Activated CD4-positive, alpha-beta T cell treated with anti-CD3 and anti-CD28 coated beads, Interleukin-2, amount 10 ng/mL, durations not matched to agents 7 days and 5 days (primary cell): ENCODE results near the gene RBFOX2. TPM values are rescaled to one million over a fixed set of nuclear protein-coding genes. Genes with fewer than 3 reads are reported as not detected.
"Not testable (repeated sequence)": the region's sequence is repeated elsewhere in the genome, so short reads cannot be mapped to it uniquely, and the experiment has no call there.

ENCODE experiments used
- CTCF ChIA-PET: fragments of 350-600 bp; sonication (Branson Sonifier 250); formaldehyde crosslinking; loops from one replicate; lab custom pipeline; 2021; ENCODE audit warnings: antibody characterized with exemption; lab: Charles Lee
- POLR2A ChIA-PET: fragments of 350-600 bp; sonication (Branson Sonifier 250); formaldehyde crosslinking; loops from one replicate; lab custom pipeline; 2021; ENCODE audit warnings: antibody characterized with exemption; lab: Charles Lee
- DNase-seq: peaks from one replicate; pipeline ENCODE4 v3.0.0-alpha.2; 2020
- H3K27ac Mint-ChIP-seq: one replicate; pipeline ENCODE4 v1.8.0; 2021; ENCODE audit warnings: mild to moderate bottlenecking, moderate library complexity, mixed read lengths
- H3K27me3 Mint-ChIP-seq: one replicate; pipeline ENCODE4 v1.8.0; 2021; ENCODE audit warnings: mixed read lengths
- H3K36me3 Mint-ChIP-seq: one replicate; pipeline ENCODE4 v1.8.0; 2021; ENCODE audit warnings: low read depth, mixed read lengths
- H3K4me1 Mint-ChIP-seq: one replicate; pipeline ENCODE4 v1.8.0; 2021; ENCODE audit warnings: mixed read lengths
- H3K4me3 Mint-ChIP-seq: one replicate; pipeline ENCODE4 v1.8.0; 2021; ENCODE audit warnings: mild to moderate bottlenecking, moderate library complexity, mixed read lengths
- H3K9me3 Mint-ChIP-seq: one replicate; pipeline ENCODE4 v1.8.0; 2021; ENCODE audit warnings: mixed read lengths
- total RNA-seq, 2 experiments: library from RNA; stranded (reverse); gene quantifications; one replicate each; pipeline ENCODE4 v1.2.3, GENCODE V29; 2021

RBFOX2 gene
- total RNA-seq, 2 experiments from 2014 or later = 0.77 to 0.99 TPM

GRCh38 chr22:35998748-35999147, 29.9 kb downstream of the RBFOX2 start:
- peaks cover 2% of the 10 kb centered on the region for H3K27me3 Mint-ChIP-seq
- H3K4me1 Mint-ChIP-seq = no peaks in the 10 kb centered on the region
- no peaks in the 10 kb centered on the region for H3K36me3 Mint-ChIP-seq
- no peak for DNase-seq
- no peak overlapping the region for H3K27ac Mint-ChIP-seq
- ChIA-PET POLR2A (no interaction called here), CTCF (interaction anchor here (0.9 to 1.8 kb wide), 2 partner anchors 9 to 67 kb away, joined by 4 to 5 read pairs; no protein-coding TSS in a partner anchor)
- H3K4me3 Mint-ChIP-seq = no peak overlapping the region
- H3K9me3 Mint-ChIP-seq = no peaks in the 10 kb centered on the region

GRCh38 chr22:35997438-35997837, 31.2 kb downstream of the RBFOX2 start:
- CTCF ChIA-PET = no interaction called here
- no peaks in the 10 kb centered on the region for H3K36me3 Mint-ChIP-seq
- no peak for DNase-seq
- H3K27me3 Mint-ChIP-seq = peaks cover 6% of the 10 kb centered on the region
- no peaks in the 10 kb centered on the region for H3K4me1 Mint-ChIP-seq
- POLR2A ChIA-PET = no interaction called here
- H3K9me3 Mint-ChIP-seq = no peaks in the 10 kb centered on the region
- no peak overlapping the region for H3K4me3 Mint-ChIP-seq
- no peak overlapping the region for H3K27ac Mint-ChIP-seq

GRCh38 chr22:35996596-35996995, 32.0 kb downstream of the RBFOX2 start:
- H3K36me3 Mint-ChIP-seq = no peaks in the 10 kb centered on the region
- H3K27ac Mint-ChIP-seq = no peak overlapping the region
- POLR2A ChIA-PET = no interaction called here
- H3K27me3 Mint-ChIP-seq = peaks cover 6% of the 10 kb centered on the region
- H3K4me3 Mint-ChIP-seq = no peak overlapping the region
- DNase-seq = no peak
- no peaks in the 10 kb centered on the region for H3K9me3 Mint-ChIP-seq
- CTCF ChIA-PET = interaction anchor here (0.8 kb wide), 1 partner anchor 9 kb away, joined by 3 read pairs; no protein-coding TSS in a partner anchor
- no peaks in the 10 kb centered on the region for H3K4me1 Mint-ChIP-seq

- Mint-ChIP-seq H3K4me1 (no peaks in the 10 kb centered on the region), H3K36me3 (no peaks in the 10 kb centered on the region), H3K27me3 (peaks cover 6% of the 10 kb centered on the region), H3K4me3 (no peak overlapping the region), H3K9me3 (no peaks in the 10 kb centered on the region), H3K27ac (no peak overlapping the region)
- no peak for DNase-seq
- ChIA-PET POLR2A (no interaction called here), CTCF (no interaction called here)
Measured at GRCh38 chr22:35995772-35996171, 32.9 kb downstream of the RBFOX2 start.

- CTCF ChIA-PET = no interaction called here
- POLR2A ChIA-PET = no interaction called here
- peaks cover 6% of the 10 kb centered on the region for H3K27me3 Mint-ChIP-seq
- no peak for DNase-seq
- H3K4me3 Mint-ChIP-seq = no peak overlapping the region
- H3K27ac Mint-ChIP-seq = no peak overlapping the region
- H3K36me3 Mint-ChIP-seq = no peaks in the 10 kb centered on the region
- H3K4me1 Mint-ChIP-seq = no peaks in the 10 kb centered on the region
- no peaks in the 10 kb centered on the region for H3K9me3 Mint-ChIP-seq
Measured at GRCh38 chr22:35995348-35995747, 33.3 kb downstream of the RBFOX2 start.

- H3K27me3 Mint-ChIP-seq, H3K36me3 Mint-ChIP-seq, POLR2A ChIA-PET, H3K4me3 Mint-ChIP-seq, DNase-seq, H3K9me3 Mint-ChIP-seq, CTCF ChIA-PET, H3K4me1 Mint-ChIP-seq, H3K27ac Mint-ChIP-seq: not testable (repeated sequence)
Measured at GRCh38 chr22:35993727-35994126, 34.9 kb downstream of the RBFOX2 start.

GRCh38 chr22:35993048-35993714, 35.4 kb downstream of the RBFOX2 start:
- Mint-ChIP-seq H3K27ac (no peak overlapping the region), H3K4me1 (no peaks in the 10 kb centered on the region), H3K9me3 (no peaks in the 10 kb centered on the region), H3K36me3 (no peaks in the 10 kb centered on the region), H3K4me3 (no peak overlapping the region), H3K27me3 (peaks cover 6% of the 10 kb centered on the region)
- ChIA-PET CTCF (interaction anchor here (1.1 kb wide), 1 partner anchor 376 kb away, joined by 3 read pairs; the partner anchor contains the start of gene MB), POLR2A (no interaction called here)
- DNase-seq = no peak

- ChIA-PET POLR2A (no interaction called here), CTCF (no interaction called here)
- no peaks in the 10 kb centered on the region for H3K36me3 Mint-ChIP-seq
- no peak for DNase-seq
- H3K9me3 Mint-ChIP-seq = no peaks in the 10 kb centered on the region
- no peaks in the 10 kb centered on the region for H3K4me1 Mint-ChIP-seq
- H3K27ac Mint-ChIP-seq = no peak overlapping the region
- peaks cover 6% of the 10 kb centered on the region for H3K27me3 Mint-ChIP-seq
- no peak overlapping the region for H3K4me3 Mint-ChIP-seq
Measured at GRCh38 chr22:35991168-35991567, 37.5 kb downstream of the RBFOX2 start.

- H3K27ac Mint-ChIP-seq = no peak overlapping the region
- no peaks in the 10 kb centered on the region for H3K9me3 Mint-ChIP-seq
- peaks cover 10% of the 10 kb centered on the region for H3K27me3 Mint-ChIP-seq
- CTCF ChIA-PET = interaction anchor here (0.9 kb wide), 1 partner anchor 9 kb away, joined by 3 read pairs; no protein-coding TSS in a partner anchor
- H3K4me3 Mint-ChIP-seq = no peak overlapping the region
- DNase-seq = no peak
- POLR2A ChIA-PET = no interaction called here
- no peaks in the 10 kb centered on the region for H3K4me1 Mint-ChIP-seq
- no peaks in the 10 kb centered on the region for H3K36me3 Mint-ChIP-seq
Measured at GRCh38 chr22:35988030-35988429, 40.6 kb downstream of the RBFOX2 start.

- Mint-ChIP-seq H3K36me3 (no peaks in the 10 kb centered on the region), H3K4me1 (no peaks in the 10 kb centered on the region), H3K4me3 (no peak overlapping the region), H3K9me3 (no peaks in the 10 kb centered on the region), H3K27me3 (peaks cover 6% of the 10 kb centered on the region), H3K27ac (no peak overlapping the region)
- no peak for DNase-seq
- POLR2A ChIA-PET = no interaction called here
- CTCF ChIA-PET = interaction anchor here (0.9 kb wide), 1 partner anchor 9 kb away, joined by 3 read pairs; no protein-coding TSS in a partner anchor
Measured at GRCh38 chr22:35987487-35987886, 41.1 kb downstream of the RBFOX2 start.

GRCh38 chr22:35986088-35986487, 42.5 kb downstream of the RBFOX2 start:
- H3K4me1 Mint-ChIP-seq = no peaks in the 10 kb centered on the region
- H3K4me3 Mint-ChIP-seq = no peak overlapping the region
- no peak for DNase-seq
- POLR2A ChIA-PET = no interaction called here
- H3K27me3 Mint-ChIP-seq = peaks cover 6% of the 10 kb centered on the region
- H3K9me3 Mint-ChIP-seq = no peaks in the 10 kb centered on the region
- H3K27ac Mint-ChIP-seq = no peak overlapping the region
- CTCF ChIA-PET = no interaction called here
- H3K36me3 Mint-ChIP-seq = no peaks in the 10 kb centered on the region

- no peaks in the 10 kb centered on the region for H3K4me1 Mint-ChIP-seq
- H3K27me3 Mint-ChIP-seq = peaks cover 6% of the 10 kb centered on the region
- no peak overlapping the region for H3K4me3 Mint-ChIP-seq
- H3K9me3 Mint-ChIP-seq = no peaks in the 10 kb centered on the region
- CTCF ChIA-PET = no interaction called here
- H3K27ac Mint-ChIP-seq = no peak overlapping the region
- no peaks in the 10 kb centered on the region for H3K36me3 Mint-ChIP-seq
- POLR2A ChIA-PET = no interaction called here
- no peak for DNase-seq
Measured at GRCh38 chr22:35985371-35985770, 43.3 kb downstream of the RBFOX2 start.

- Mint-ChIP-seq H3K36me3 (no peaks in the 10 kb centered on the region), H3K27ac (no peak overlapping the region), H3K4me3 (no peak overlapping the region), H3K9me3 (no peaks in the 10 kb centered on the region), H3K4me1 (no peaks in the 10 kb centered on the region), H3K27me3 (peaks cover 6% of the 10 kb centered on the region)
- no peak for DNase-seq
- ChIA-PET CTCF (interaction anchor here (0.6 kb wide), 1 partner anchor 77 kb away, joined by 3 read pairs; no protein-coding TSS in a partner anchor), POLR2A (no interaction called here)
Measured at GRCh38 chr22:35984183-35985175, 44.1 kb downstream of the RBFOX2 start.
